ENCODE data around the gene CCDC93.

Gene CCDC93

DNA sequence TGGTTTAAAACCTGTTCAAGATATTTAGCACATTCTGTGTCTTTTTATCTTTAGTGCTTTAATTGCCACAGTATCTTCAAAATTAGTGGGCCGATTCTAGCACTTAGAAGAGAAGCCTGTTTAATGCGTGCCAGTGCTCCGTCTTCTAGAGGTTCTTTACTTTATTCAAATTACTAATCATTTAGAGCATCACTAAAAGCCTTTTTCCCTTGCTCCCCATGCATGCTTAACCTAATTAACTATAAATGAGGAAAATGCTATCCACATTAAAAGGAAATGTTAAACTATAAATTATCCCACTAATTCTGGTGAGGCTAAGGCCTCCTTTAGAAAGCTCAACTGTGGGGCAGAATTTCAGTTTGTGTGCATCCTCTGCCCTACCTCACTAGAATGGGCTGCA is 42.9 kb upstream of the CCDC93 start:
- no peaks in the 10 kb centered on the region for H3K36me3 ChIP-seq (ENCODE audit: control insufficient read depth in 4 of 4, insufficient read depth in 4 of 4, low read length in 3 of 4)
- H3K27me3 ChIP-seq (replicated peaks in 2 of 5; ENCODE audit: control insufficient read depth in 4 of 5, insufficient read depth in 5 of 5, low read length in 4 of 5), result no peaks in the 10 kb centered on the region
- H3K9me3 ChIP-seq (ENCODE audit: control extremely low read depth in 1 of 5, control insufficient read depth in 4 of 5, insufficient read depth in 2 of 5, low read depth in 1 of 5, low read length in 4 of 5), result no peaks in the 10 kb centered on the region
- WGBS (ENCODE audit: insufficient coverage), result 100% methylated on average over 3 of the region's 3 CpGs
- peaks cover 6 to 9% (median 6%) of the 10 kb centered on the region in 4 experiments for H3K4me1 ChIP-seq (ENCODE audit: control extremely low read depth in 1 of 4, control insufficient read depth in 4 of 4, insufficient read depth in 4 of 4, low read length in 3 of 4)
- no peak overlapping the region for H3K27ac ChIP-seq (ENCODE audit: insufficient read depth in 1 of 2, low read depth in 1 of 2, low read length in 2 of 2, poor library complexity in 1 of 2, severe bottlenecking in 2 of 2)
- POLR2A ChIA-PET, result no interaction called here
- H3K4me3 ChIP-seq (ENCODE audit: control insufficient read depth in 1 of 7, extremely low read depth in 1 of 7, insufficient read depth in 4 of 7, low read depth in 2 of 7, low read length in 6 of 7), result no peak overlapping the region
- DNase-seq, result no peak
- CTCF ChIA-PET, result interaction anchor here (0.9 to 1.8 kb wide), 3 partner anchors 10 to 24 kb away, joined by 3 to 7 read pairs (median 4); no protein-coding TSS in a partner anchor

DNA sequence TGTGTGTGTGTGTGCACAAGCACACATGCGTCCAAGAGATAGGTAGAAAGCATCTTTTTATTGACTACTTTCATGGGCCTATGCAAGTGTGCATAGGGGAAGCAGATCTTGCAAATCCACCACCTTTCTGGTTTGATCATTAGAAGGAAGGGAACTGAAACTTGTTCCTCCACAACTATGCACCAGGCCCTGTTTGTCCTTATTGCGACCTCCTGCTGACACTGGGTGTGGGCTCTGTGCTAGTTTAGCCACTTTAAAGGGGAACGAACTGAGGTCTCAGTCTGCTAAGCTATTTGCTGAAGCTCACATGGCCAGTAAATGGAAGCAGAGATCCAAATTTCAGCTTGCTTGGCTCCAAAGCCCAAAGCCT is 42.3 kb upstream of the CCDC93 start:
- ChIA-PET CTCF (interaction anchor here (0.9 to 1.8 kb wide), 3 partner anchors 9 to 24 kb away, joined by 3 to 7 read pairs (median 4); no protein-coding TSS in a partner anchor), POLR2A (no interaction called here)
- Histone ChIP-seq H3K4me3 (ENCODE audit: control insufficient read depth in 1 of 7, extremely low read depth in 1 of 7, insufficient read depth in 4 of 7, low read depth in 2 of 7, low read length in 6 of 7) (no peak overlapping the region), H3K27me3 (replicated peaks in 2 of 5; ENCODE audit: control insufficient read depth in 4 of 5, insufficient read depth in 5 of 5, low read length in 4 of 5) (no peaks in the 10 kb centered on the region), H3K27ac (ENCODE audit: insufficient read depth in 1 of 2, low read depth in 1 of 2, low read length in 2 of 2, poor library complexity in 1 of 2, severe bottlenecking in 2 of 2) (no peak overlapping the region), H3K36me3 (ENCODE audit: control insufficient read depth in 4 of 4, insufficient read depth in 4 of 4, low read length in 3 of 4) (no peaks in the 10 kb centered on the region), H3K4me1 (ENCODE audit: control extremely low read depth in 1 of 4, control insufficient read depth in 4 of 4, insufficient read depth in 4 of 4, low read length in 3 of 4) (peaks cover 4 to 9% (median 6%) of the 10 kb centered on the region in 4 experiments), H3K9me3 (ENCODE audit: control extremely low read depth in 1 of 5, control insufficient read depth in 4 of 5, insufficient read depth in 2 of 5, low read depth in 1 of 5, low read length in 4 of 5) (no peaks in the 10 kb centered on the region)
- WGBS (ENCODE audit: insufficient coverage), result 67% methylated on average over 3 of the region's 3 CpGs
- DNase-seq, result no peak

DNA sequence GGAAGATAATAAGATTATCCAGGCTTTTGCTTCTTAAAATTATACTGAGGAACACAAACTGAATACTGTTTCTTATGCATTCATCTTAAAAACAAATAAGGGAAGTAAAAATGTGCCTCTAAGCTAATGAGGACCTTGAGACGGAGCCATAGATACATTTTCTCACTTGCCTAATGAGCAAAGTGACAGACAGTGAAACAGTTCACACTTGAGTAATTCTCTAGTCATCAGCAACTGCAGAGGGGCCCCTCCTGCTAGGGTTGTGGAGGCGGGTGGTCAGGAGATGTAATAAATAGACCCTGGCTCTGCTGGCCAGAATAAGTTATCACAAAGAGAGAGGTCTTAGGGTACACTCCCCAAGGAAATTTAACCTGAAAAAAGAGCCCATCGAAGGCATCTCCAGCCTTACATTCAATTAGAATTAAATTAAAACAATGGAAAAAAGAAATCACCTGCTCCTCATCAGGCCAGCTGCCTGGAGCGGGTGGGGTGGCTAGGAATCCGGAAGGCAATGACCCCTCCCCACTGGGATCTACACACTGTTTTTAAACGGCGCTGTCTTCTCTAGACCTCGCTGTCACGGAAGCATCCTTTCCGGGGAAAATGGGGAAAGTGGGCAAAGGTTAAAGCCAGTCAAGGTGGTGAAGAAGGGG is 41.8 kb upstream of the CCDC93 start:
- WGBS (ENCODE audit: insufficient coverage), result 83% methylated on average over 6 of the region's 10 CpGs
- no peak overlapping the region for H3K4me3 ChIP-seq (ENCODE audit: control insufficient read depth in 1 of 7, extremely low read depth in 1 of 7, insufficient read depth in 4 of 7, low read depth in 2 of 7, low read length in 6 of 7)
- ChIA-PET POLR2A (no interaction called here), CTCF (interaction anchor here (1.5 to 1.8 kb wide), 2 partner anchors 9 to 23 kb away, joined by 4 to 7 read pairs; no protein-coding TSS in a partner anchor)
- H3K27ac ChIP-seq (ENCODE audit: insufficient read depth in 1 of 2, low read depth in 1 of 2, low read length in 2 of 2, poor library complexity in 1 of 2, severe bottlenecking in 2 of 2), result no peak overlapping the region
- H3K4me1 ChIP-seq (ENCODE audit: control extremely low read depth in 1 of 4, control insufficient read depth in 4 of 4, insufficient read depth in 4 of 4, low read length in 3 of 4), result peaks cover 4 to 10% (median 5%) of the 10 kb centered on the region in 4 experiments
- no peaks in the 10 kb centered on the region for H3K9me3 ChIP-seq (ENCODE audit: control extremely low read depth in 1 of 5, control insufficient read depth in 4 of 5, insufficient read depth in 2 of 5, low read depth in 1 of 5, low read length in 4 of 5)
- H3K36me3 ChIP-seq (ENCODE audit: control insufficient read depth in 4 of 4, insufficient read depth in 4 of 4, low read length in 3 of 4), result no peaks in the 10 kb centered on the region
- H3K27me3 ChIP-seq (replicated peaks in 2 of 5; ENCODE audit: control insufficient read depth in 4 of 5, insufficient read depth in 5 of 5, low read length in 4 of 5), result no peaks in the 10 kb centered on the region
- DNase-seq, result no peak

- no peaks in the 10 kb centered on the region for H3K36me3 ChIP-seq (ENCODE audit: control insufficient read depth in 4 of 4, insufficient read depth in 4 of 4, low read length in 3 of 4)
- no peak overlapping the region for H3K4me3 ChIP-seq (ENCODE audit: control insufficient read depth in 1 of 7, extremely low read depth in 1 of 7, insufficient read depth in 4 of 7, low read depth in 2 of 7, low read length in 6 of 7)
- H3K27me3 ChIP-seq (replicated peaks in 2 of 5; ENCODE audit: control insufficient read depth in 4 of 5, insufficient read depth in 5 of 5, low read length in 4 of 5), result no peaks in the 10 kb centered on the region
- H3K27ac ChIP-seq (ENCODE audit: insufficient read depth in 1 of 2, low read depth in 1 of 2, low read length in 2 of 2, poor library complexity in 1 of 2, severe bottlenecking in 2 of 2), result no peak overlapping the region
- H3K9me3 ChIP-seq (ENCODE audit: control extremely low read depth in 1 of 5, control insufficient read depth in 4 of 5, insufficient read depth in 2 of 5, low read depth in 1 of 5, low read length in 4 of 5), result no peaks in the 10 kb centered on the region
- no CpG with 5 or more reads among the region's 3 CpGs for WGBS (ENCODE audit: insufficient coverage)
- DNase-seq, result no peak
- peaks cover 0 to 13% (median 8%) of the 10 kb centered on the region in 4 experiments for H3K4me1 ChIP-seq (ENCODE audit: control extremely low read depth in 1 of 4, control insufficient read depth in 4 of 4, insufficient read depth in 4 of 4, low read length in 3 of 4)
- POLR2A ChIA-PET, result no interaction called here
- CTCF ChIA-PET, result interaction anchor here (0.7 kb wide), 1 partner anchor 149 kb away, joined by 3 read pairs; no protein-coding TSS in a partner anchor
Observed at GRCh38 chr2:118054213-118055008, 40.5 kb upstream of the CCDC93 start.

DNA sequence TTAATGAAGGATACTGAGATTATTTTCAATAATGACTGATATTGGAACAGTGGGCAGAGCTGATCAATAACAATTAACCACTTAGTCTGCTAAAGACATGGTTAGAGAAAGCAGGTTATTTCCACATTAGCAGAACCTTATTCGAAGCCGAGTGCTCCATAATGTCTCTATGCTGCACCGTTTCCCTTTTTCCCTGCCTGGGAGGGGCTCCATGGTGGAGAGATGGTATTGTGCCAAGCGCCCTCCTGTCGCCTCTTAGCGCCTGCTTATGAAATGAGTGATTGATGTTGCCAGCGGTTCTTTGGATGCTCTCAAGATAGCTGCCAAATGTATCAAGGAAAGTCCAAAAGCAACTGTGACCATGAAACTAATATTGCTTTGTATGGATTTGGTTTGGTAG is 39.8 kb upstream of the CCDC93 start:
- Histone ChIP-seq H3K27ac (ENCODE audit: insufficient read depth in 1 of 2, low read depth in 1 of 2, low read length in 2 of 2, poor library complexity in 1 of 2, severe bottlenecking in 2 of 2) (no peak overlapping the region), H3K27me3 (replicated peaks in 2 of 5; ENCODE audit: control insufficient read depth in 4 of 5, insufficient read depth in 5 of 5, low read length in 4 of 5) (no peaks in the 10 kb centered on the region), H3K4me1 (ENCODE audit: control extremely low read depth in 1 of 4, control insufficient read depth in 4 of 4, insufficient read depth in 4 of 4, low read length in 3 of 4) (peaks cover 0 to 16% (median 11%) of the 10 kb centered on the region in 4 experiments), H3K4me3 (ENCODE audit: control insufficient read depth in 1 of 7, extremely low read depth in 1 of 7, insufficient read depth in 4 of 7, low read depth in 2 of 7, low read length in 6 of 7) (no peak overlapping the region), H3K9me3 (ENCODE audit: control extremely low read depth in 1 of 5, control insufficient read depth in 4 of 5, insufficient read depth in 2 of 5, low read depth in 1 of 5, low read length in 4 of 5) (no peaks in the 10 kb centered on the region), H3K36me3 (ENCODE audit: control insufficient read depth in 4 of 4, insufficient read depth in 4 of 4, low read length in 3 of 4) (no peaks in the 10 kb centered on the region)
- no peak for DNase-seq
- POLR2A ChIA-PET, result no interaction called here
- 92% methylated on average over 4 of the region's 7 CpGs for WGBS (ENCODE audit: insufficient coverage)
- CTCF ChIA-PET, result interaction anchor here (1.4 to 3.4 kb wide), 2 partner anchors 8 to 21 kb away, joined by 4 to 26 read pairs; no protein-coding TSS in a partner anchor

- Histone ChIP-seq H3K27ac (ENCODE audit: insufficient read depth in 1 of 2, low read depth in 1 of 2, low read length in 2 of 2, poor library complexity in 1 of 2, severe bottlenecking in 2 of 2) (no peak overlapping the region), H3K9me3 (ENCODE audit: control extremely low read depth in 1 of 5, control insufficient read depth in 4 of 5, insufficient read depth in 2 of 5, low read depth in 1 of 5, low read length in 4 of 5) (no peaks in the 10 kb centered on the region), H3K4me3 (ENCODE audit: control insufficient read depth in 1 of 7, extremely low read depth in 1 of 7, insufficient read depth in 4 of 7, low read depth in 2 of 7, low read length in 6 of 7) (no peak overlapping the region), H3K27me3 (replicated peaks in 2 of 5; ENCODE audit: control insufficient read depth in 4 of 5, insufficient read depth in 5 of 5, low read length in 4 of 5) (no peaks in the 10 kb centered on the region), H3K4me1 (ENCODE audit: control extremely low read depth in 1 of 4, control insufficient read depth in 4 of 4, insufficient read depth in 4 of 4, low read length in 3 of 4) (peaks cover 0 to 18% (median 11%) of the 10 kb centered on the region in 4 experiments), H3K36me3 (ENCODE audit: control insufficient read depth in 4 of 4, insufficient read depth in 4 of 4, low read length in 3 of 4) (no peaks in the 10 kb centered on the region)
- DNase-seq, result no peak
- POLR2A ChIA-PET, result no interaction called here
- WGBS (ENCODE audit: insufficient coverage), result 100% methylated on average over 1 of the region's 2 CpGs
- CTCF ChIA-PET, result interaction anchor here (0.9 to 3.4 kb wide), 5 partner anchors 9 to 98 kb away, joined by 3 to 26 read pairs (median 3); no protein-coding TSS in a partner anchor
Observed at GRCh38 chr2:118052474-118052873, 38.6 kb upstream of the CCDC93 start.

Data from common myeloid progenitor, CD34-positive (primary cell).